Activated B cell treated with CpG ODN at 0.5 μM for 24 hours (primary cell): ENCODE data around the gene RFX4. TPM values are rescaled to one million over a fixed set of nuclear protein-coding genes. Genes with fewer than 3 reads are reported as not detected.
"Not testable (repeated sequence)": the region's sequence is repeated elsewhere in the genome, so short reads cannot be mapped to it uniquely, and the experiment has no call there.

Experiments used
- ATAC-seq: fragments of 200-7000 bp; cut with Tn5 transposase; one replicate; pipeline ENCODE4 v1.10.0; 2021; ENCODE audit warnings: low read depth, mild to moderate bottlenecking, moderate library complexity
- CTCF ChIA-PET: fragments of 350-600 bp; sonication (Branson Sonifier 250); formaldehyde crosslinking; loops from one replicate; lab custom pipeline; 2021; ENCODE audit warnings: antibody characterized with exemption; lab: Charles Lee
- POLR2A ChIA-PET: fragments of 350-600 bp; sonication (Branson Sonifier 250); formaldehyde crosslinking; loops from one replicate; lab custom pipeline; 2021; ENCODE audit warnings: antibody characterized with exemption; lab: Charles Lee
- DNase-seq: peaks from one replicate; pipeline ENCODE4 v3.0.0; 2022
- H3K27ac Mint-ChIP-seq: one replicate; pipeline ENCODE4 v1.8.0; 2020; ENCODE audit warnings: mixed read lengths
- H3K27me3 Mint-ChIP-seq: one replicate; pipeline ENCODE4 v1.8.0; 2021; ENCODE audit warnings: mixed read lengths
- H3K36me3 Mint-ChIP-seq: one replicate; pipeline ENCODE4 v1.8.0; 2021; ENCODE audit warnings: low read depth, mixed read lengths
- H3K4me1 Mint-ChIP-seq: one replicate; pipeline ENCODE4 v1.8.0; 2021; ENCODE audit warnings: mixed read lengths
- H3K4me3 Mint-ChIP-seq: one replicate; pipeline ENCODE4 v1.8.0; 2020; ENCODE audit warnings: mild to moderate bottlenecking, mixed read lengths
- H3K9me3 Mint-ChIP-seq: one replicate; pipeline ENCODE4 v1.8.0; 2020; ENCODE audit warnings: mixed read lengths
- CTCF ChIP-seq: fragments of 200-600 bp; IDR thresholded peaks from one replicate; pipeline ENCODE4 v1.8.0; 2022; ENCODE audit warnings: antibody characterized with exemption, mild to moderate bottlenecking
- intact Hi-C: fragments of 100-400 bp; cut with micrococcal nuclease; formaldehyde crosslinking; loops from one replicate; pipeline ENCODE4 v1.15.1; 2024
- total RNA-seq: library from RNA; stranded (reverse); gene quantifications from 2 replicates; pipeline ENCODE4 v1.2.3, GENCODE V29; 2022

The RFX4 gene
- total RNA-seq, 1 donor from 2014 or later, result not detected

GRCh38 chr12:106601031-106601430 lies 18.2 kb downstream of the RFX4 start:
- Mint-ChIP-seq H3K36me3 (no peaks in the 10 kb centered on the region), H3K9me3 (no peaks in the 10 kb centered on the region), H3K4me1 (no peaks in the 10 kb centered on the region), H3K27me3 (peaks cover 25% of the 10 kb centered on the region), H3K27ac (no peak overlapping the region), H3K4me3 (no peak overlapping the region)
- intact Hi-C loops, result no loop called here
- no peak for TF ChIP-seq CTCF
- ChIA-PET CTCF (no interaction called here), POLR2A (no interaction called here)
- ATAC-seq (no peak), DNase-seq (no peak)

GRCh38 chr12:106601496-106601895 lies 18.7 kb downstream of the RFX4 start:
- DNase-seq (no peak), ATAC-seq (no peak)
- no peaks in the 10 kb centered on the region for H3K36me3 Mint-ChIP-seq
- ChIA-PET CTCF (no interaction called here), POLR2A (no interaction called here)
- no peaks in the 10 kb centered on the region for H3K4me1 Mint-ChIP-seq
- TF ChIP-seq CTCF, result no peak
- H3K9me3 Mint-ChIP-seq, result no peaks in the 10 kb centered on the region
- H3K27ac Mint-ChIP-seq, result no peak overlapping the region
- H3K27me3 Mint-ChIP-seq, result peaks cover 25% of the 10 kb centered on the region
- intact Hi-C loops, result no loop called here
- H3K4me3 Mint-ChIP-seq, result no peak overlapping the region

- H3K27ac Mint-ChIP-seq, result no peak overlapping the region
These were observed 19.3 kb downstream of the RFX4 start for GRCh38 chr12:106602076-106602475.

GRCh38 chr12:106605254-106605653 lies 22.4 kb downstream of the RFX4 start:
- POLR2A ChIA-PET, result no interaction called here
- peaks cover 7% of the 10 kb centered on the region for H3K9me3 Mint-ChIP-seq
- H3K27me3 Mint-ChIP-seq, result peaks cover 26% of the 10 kb centered on the region
- intact Hi-C loops, result no loop called here
- TF ChIP-seq CTCF, result no peak
- no peak for DNase-seq
- no peaks in the 10 kb centered on the region for H3K36me3 Mint-ChIP-seq
- no peaks in the 10 kb centered on the region for H3K4me1 Mint-ChIP-seq
- ATAC-seq, result no peak
- H3K27ac Mint-ChIP-seq, result no peak overlapping the region
- CTCF ChIA-PET, result no interaction called here
- H3K4me3 Mint-ChIP-seq, result no peak overlapping the region

More at GRCh38 chr12:106602076-106602475, 19.3 kb downstream of the RFX4 start:
- intact Hi-C loops, result no loop called here
- ATAC-seq (no peak), DNase-seq (no peak)
- H3K9me3 Mint-ChIP-seq, result no peaks in the 10 kb centered on the region
- H3K36me3 Mint-ChIP-seq, result no peaks in the 10 kb centered on the region
- no peak overlapping the region for H3K4me3 Mint-ChIP-seq
- H3K4me1 Mint-ChIP-seq, result no peaks in the 10 kb centered on the region
- H3K27me3 Mint-ChIP-seq, result peaks cover 30% of the 10 kb centered on the region
- no peak for TF ChIP-seq CTCF
- CTCF ChIA-PET, result no interaction called here
- POLR2A ChIA-PET, result no interaction called here

- POLR2A ChIA-PET, result not testable (repeated sequence)
These were observed 37.8 kb downstream of the RFX4 start for GRCh38 chr12:106620588-106620987.

GRCh38 chr12:106625976-106626375 lies 43.2 kb downstream of the RFX4 start:
- DNase-seq (no peak), ATAC-seq (no peak)
- Mint-ChIP-seq H3K9me3 (peaks cover 2% of the 10 kb centered on the region), H3K36me3 (no peaks in the 10 kb centered on the region), H3K4me3 (no peak overlapping the region), H3K27me3 (no peaks in the 10 kb centered on the region), H3K27ac (no peak overlapping the region), H3K4me1 (no peaks in the 10 kb centered on the region)
- TF ChIP-seq CTCF, result no peak
- ChIA-PET POLR2A (no interaction called here), CTCF (no interaction called here)
- intact Hi-C loops, result no loop called here

More at GRCh38 chr12:106620588-106620987, 37.8 kb downstream of the RFX4 start:
- H3K27me3 Mint-ChIP-seq, result peaks cover 11% of the 10 kb centered on the region
- H3K4me1 Mint-ChIP-seq, H3K4me3 Mint-ChIP-seq, DNase-seq, CTCF ChIA-PET, intact Hi-C loops, ATAC-seq, H3K36me3 Mint-ChIP-seq, H3K27ac Mint-ChIP-seq: not testable (repeated sequence)
- H3K9me3 Mint-ChIP-seq, result peaks cover 16% of the 10 kb centered on the region
